AG08395 (cell line): ENCODE measurements around the gene WAC.
"Not testable (repeated sequence)": the region's sequence is repeated elsewhere in the genome, so short reads cannot be mapped to it uniquely, and the experiment has no call there.

Experiments used
- DNase-seq: peaks from one replicate; pipeline ENCODE4 v3.0.0; 2012; ENCODE audit warnings: mixed read lengths, low spot score

Gene WAC

GRCh38 chr10:28616514-28616913 is 83.6 kb downstream of the WAC start:
- DNase-seq = no peak

DNA sequence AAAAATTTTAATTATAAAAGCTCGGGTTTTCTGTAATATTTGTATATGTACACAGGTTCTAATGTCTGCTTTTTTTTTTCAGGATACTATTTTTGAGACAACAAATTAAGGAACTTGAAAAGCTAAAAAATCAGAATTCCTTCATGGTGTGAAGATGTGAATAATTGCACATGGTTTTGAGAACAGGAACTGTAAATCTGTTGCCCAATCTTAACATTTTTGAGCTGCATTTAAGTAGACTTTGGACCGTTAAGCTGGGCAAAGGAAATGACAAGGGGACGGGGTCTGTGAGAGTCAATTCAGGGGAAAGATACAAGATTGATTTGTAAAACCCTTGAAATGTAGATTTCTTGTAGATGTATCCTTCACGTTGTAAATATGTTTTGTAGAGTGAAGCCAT is 86.5 kb downstream of the WAC start:
- DNase-seq = no peak

- no peak for DNase-seq
Observed at GRCh38 chr10:28620251-28620650, 87.3 kb downstream of the WAC start.

GRCh38 chr10:28623483-28623882 is 90.6 kb downstream of the WAC start:
- no peak for DNase-seq

DNA sequence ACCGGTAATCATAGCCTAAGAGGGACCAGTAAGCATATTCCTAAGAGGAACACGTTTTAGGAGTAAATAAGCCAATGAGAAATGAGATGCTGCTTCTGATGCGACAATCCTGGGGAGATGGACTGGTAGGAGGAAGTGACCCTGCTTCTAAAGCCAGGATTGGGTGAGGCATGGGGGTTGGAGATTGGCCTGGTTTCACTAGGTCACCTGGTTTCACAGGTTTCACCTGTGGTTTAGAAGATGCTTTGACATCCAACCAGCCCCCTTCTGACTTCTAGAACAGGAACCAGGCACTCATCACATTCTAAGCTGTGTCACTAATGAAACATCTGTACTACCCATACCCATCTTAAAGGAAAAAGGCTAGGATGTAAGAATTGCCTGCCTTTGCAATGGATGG is 91.4 kb downstream of the WAC start:
- DNase-seq = no peak

- no peak for DNase-seq
Observed at GRCh38 chr10:28627102-28627501, 94.2 kb downstream of the WAC start.

DNA sequence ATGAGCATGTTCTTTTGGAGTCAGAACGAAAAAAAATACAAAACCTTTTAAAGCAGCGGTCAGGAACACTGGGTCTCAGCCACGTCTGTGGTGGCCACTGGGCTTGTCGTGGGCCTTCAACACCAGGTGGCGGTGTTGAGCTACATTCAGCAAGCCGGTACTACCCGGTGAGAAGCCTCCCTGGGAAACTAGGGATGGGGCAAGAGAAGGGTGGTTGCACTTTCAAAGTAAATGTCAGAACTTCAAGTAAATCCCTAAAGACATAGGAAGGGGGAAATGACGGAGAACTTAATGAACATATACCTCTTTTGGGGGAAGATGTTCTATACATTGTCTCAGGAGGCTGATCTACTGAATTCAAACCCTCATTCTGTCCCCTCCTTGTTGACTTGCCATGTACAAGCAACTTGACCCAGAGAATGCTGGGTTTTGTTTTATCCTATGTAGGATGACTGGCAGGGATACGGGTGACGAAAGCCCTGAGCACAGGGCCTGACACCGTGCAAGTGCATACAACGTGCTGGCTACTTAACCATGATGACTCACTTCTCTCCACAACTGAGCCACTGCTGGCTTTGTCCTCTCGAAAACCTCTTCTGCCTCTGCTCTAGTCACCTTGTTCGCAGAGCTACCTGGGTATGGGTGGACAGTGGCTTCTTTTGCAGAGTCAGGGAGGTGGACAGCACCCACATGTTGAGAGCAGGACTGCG is 95.4 kb downstream of the WAC start:
- peak; percentile 89 for DNase-seq

DNA sequence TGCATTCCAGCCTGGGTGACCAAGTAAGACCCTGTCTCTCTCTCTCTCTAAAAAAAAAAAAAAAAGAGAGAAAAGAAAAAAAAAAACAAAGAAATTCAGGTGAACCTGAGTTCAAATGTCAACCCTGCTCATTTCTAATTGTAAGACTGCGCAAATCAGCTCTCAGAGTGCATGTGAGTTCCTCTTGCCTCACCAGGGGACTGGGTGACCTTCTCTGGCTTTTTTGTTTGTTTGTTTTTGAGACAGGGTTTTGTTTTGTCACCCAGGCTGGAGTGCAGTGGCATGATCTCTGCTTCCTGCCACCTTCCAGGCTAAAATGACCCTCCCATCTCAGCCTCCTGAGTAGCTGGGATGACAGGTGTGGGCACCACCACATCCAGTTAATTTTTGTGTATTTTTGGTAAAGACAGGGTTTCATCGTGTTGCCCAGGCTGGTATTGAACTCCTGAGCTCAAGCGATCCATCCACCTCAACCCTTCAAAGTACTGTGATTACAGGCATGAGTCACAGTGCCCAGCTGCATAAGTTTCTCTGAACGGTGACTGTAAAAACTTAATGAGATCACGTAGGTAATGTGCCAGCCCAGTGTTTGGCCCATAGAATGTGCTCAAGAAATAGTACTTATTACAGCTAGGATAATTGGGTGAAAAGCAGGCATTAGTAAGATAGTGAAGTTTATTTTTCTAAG is 99.1 kb downstream of the WAC start:
- DNase-seq = no peak

- no peak for DNase-seq
Observed at GRCh38 chr10:28632584-28632945, 99.6 kb downstream of the WAC start.

- no peak for DNase-seq
Observed at GRCh38 chr10:28633750-28634149, 100.8 kb downstream of the WAC start.

GRCh38 chr10:28637346-28637745 is 104.4 kb downstream of the WAC start:
- no peak for DNase-seq

- no peak for DNase-seq
Observed at GRCh38 chr10:28638392-28638791, 105.5 kb downstream of the WAC start.

- DNase-seq = no peak
Observed at GRCh38 chr10:28640551-28640950, 107.6 kb downstream of the WAC start.

DNA sequence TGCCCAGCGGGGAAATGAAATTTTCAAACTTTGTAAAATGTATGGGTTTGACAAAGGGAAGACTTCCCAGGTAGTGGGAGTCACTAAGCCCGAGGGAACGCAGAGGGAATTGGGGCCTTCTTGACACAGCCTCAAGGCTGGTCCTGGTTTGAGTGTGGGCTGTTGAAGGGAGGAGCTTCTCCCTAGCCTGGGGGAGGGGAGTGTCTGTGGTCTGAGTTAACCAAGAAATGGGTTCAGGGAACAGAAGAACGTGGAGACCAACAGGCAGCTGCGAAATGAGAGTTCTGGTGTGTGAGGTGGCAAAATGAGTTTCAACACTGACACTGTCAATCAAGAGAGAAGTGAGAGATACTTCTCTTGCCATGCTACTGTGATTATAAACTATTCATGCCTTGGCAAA is 111.7 kb downstream of the WAC start:
- no peak for DNase-seq

DNA sequence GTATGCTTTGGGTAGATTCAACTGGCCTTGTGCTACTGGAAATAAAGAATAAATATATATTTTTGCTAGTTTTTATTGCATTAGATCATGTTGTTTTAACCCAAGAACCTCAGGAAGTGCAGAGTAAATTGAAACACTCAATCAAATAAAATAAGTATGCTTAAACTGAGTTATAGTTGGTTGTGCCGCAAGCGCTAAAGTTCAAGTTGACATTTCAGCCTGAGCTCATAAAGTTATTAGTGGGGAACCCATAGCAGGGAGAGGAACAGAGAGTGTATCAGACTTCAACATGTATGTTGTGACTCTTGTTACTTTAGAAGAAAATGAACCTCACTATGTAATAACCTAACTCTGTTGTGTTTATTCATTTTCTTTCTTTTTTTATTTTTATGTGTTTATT is 119.2 kb downstream of the WAC start:
- DNase-seq = no peak

GRCh38 chr10:28652703-28653102 is 119.8 kb downstream of the WAC start:
- no peak for DNase-seq

DNA sequence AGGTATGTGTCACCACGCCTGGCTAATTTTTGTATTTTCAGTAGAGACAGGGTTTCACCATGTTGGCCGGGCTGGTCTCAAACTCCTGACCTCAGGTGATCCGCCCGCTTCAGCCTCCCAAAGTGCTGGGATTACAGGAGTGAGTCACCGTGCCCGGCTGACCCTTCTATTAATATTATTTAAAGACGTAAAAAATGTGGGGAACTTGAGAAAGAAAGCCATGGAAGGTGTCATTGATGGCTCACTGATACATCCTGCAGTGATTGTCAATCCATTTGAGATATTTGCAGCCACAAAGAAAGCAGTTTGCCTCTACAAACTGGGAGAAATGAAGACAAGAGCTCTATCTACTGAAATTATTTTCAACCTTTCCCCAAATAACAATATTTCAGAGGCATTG is 125.9 kb downstream of the WAC start:
- not testable (repeated sequence) for DNase-seq

- DNase-seq = peak; percentile 94
Observed at GRCh38 chr10:28661035-28661434, 128.1 kb downstream of the WAC start.

DNA sequence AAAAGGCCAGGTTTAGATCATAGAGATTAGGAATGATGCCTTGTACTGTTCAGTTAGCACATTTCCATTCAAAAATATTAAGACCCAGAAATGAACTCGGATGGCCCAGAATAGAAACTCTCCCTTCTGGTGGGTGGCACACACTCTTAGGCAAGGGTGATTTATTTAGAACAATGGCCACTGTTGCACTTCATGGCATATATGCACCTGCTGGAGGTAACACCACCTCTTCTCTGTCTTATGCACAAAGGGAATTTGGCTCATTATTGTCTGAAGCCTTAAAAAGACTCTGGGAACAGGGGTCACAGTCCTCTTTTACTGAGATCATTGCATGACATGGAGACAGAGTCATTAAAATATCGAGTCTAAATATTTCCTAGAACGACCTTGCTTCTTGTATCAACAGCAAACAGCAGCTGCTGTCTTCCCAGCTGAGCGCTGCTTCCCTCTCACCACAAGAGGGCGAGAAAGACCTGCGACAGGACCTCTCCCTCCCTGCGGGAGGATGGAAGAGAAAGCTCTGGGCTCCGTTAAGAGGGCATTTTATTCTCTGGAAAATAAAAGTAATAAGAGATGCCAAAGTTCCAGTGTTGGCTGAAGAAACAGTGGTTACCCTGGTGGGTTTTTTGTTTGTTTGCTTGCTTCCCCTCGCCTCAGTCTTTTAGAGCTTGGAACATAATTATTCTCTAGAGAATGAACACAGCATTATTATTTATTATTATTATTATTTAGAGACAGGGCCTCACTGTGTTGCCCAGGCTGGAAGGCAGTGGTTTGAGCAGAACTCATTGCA is 130.9 kb downstream of the WAC start:
- peak; percentile 88 for DNase-seq

DNA sequence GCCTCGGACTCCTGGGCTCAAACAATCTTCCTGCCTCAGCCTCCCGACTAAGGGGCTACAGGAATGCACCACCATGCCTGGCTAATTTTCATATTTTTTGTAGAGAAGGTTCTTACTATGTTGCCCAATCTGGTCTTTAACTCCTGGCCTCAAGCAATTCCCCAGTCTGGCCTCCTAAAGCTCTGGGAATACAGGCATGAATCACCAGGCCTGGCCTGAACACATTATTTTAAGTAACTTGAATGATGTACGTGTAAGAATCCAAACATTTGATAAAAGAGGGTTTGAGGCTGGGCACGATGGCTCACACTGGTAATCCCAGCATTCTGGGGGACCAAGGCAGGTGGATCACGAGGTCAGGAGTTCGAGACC is 131.4 kb downstream of the WAC start:
- no peak for DNase-seq

DNA sequence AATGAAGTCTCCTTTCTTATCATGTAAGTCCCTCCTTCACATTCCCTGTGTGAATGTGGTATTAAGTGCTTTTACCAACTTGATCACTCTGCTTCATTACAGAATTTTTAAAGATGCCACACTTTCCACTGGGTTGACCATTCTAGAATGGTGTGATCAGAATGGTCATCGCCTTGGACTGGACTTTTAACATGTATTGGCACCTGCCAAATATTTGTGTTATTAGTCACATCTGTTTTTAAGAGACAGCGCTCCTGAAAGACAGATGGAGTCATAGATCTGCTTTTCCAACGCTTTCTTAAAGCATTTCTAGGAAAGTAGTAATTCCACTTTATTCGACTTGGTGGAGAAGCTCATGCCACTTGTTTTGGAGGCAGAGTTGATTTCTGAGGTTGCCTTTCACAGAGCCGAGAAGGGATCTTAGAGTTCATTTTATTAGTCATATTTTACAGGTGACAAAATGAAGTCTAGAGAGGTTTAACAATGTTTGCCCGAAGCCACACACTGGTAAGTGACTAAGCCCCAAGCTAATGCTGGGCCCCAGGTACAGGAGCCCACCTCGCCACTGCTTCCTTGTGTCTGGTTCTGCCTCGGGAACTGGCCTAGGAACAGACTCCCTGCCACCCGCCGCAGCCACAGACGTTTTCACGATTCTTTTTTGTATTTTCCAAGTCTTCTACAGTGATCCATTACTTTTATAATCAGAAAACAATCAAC is 134.0 kb downstream of the WAC start:
- no peak for DNase-seq

DNA sequence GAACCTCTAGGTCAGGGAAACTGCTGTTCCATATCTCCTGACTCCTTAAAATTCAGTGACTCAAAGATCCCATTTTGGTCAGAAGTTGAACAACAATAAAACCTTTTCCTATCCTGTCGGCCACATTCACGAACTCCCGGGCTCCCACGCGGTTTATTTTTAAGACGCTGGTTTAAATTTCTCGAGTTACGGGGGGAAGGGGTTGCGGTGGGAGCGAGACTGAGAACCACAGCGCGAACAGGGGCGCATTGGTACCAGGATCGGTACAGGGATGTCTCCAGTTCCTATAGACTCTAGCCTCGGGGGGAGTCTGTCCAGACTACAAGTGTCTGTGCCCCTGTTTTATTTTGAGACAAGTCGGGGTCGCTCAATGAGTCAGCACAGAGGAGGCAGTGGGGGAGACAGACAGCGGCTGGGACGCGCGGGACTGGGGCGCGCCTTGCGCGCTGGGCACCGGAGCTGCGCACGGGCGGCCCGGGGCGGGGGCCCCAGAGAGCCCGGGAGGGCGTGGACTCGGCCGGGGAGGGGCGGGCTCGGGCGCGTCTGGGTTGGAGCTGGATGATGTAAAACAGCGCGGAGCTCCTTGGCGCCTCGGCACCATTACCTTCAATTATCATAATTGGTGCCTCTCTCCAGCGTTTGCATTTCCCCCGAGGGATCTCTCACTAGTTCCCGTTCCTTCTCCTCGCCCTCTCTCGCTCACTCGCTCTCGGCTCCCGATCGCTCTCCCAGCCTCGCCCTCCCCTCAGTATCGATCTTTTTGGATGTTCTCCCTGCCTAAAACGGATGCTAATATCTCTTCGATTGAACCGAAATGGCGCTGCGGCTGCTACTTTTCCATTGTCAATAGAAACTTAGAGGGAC is 135.7 kb downstream of the WAC start:
- DNase-seq = peak; percentile 38
